Measurements from ENCODE around the gene TRIM14. TPM values are rescaled to one million over a fixed set of nuclear protein-coding genes. Genes with fewer than 3 reads are reported as not detected.

Gene TRIM14
- polyA plus RNA-seq, 3 donors: 23.0 to 30.6 (median 28.5) TPM

DNA sequence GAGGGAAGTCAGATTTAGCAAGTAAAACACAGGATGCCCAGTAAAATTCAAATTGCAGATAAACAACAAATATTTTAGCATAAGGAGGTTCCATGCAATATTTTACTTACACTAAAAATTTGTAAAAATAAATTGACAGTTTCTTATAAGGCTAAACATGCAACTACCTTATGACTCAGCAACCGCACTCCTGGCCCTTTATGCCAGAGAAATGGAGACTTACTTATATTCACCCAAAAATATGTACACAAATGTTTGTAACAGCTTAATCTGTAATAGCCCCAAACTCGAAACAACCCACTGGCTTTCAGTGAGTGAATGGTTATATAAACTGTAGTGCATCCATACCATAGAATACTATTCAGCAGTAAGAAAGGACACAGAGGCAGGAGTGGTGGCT, 28.6 kb upstream of the TRIM14 start:
- H3K27me3 Mint-ChIP-seq (ENCODE audit: low read depth in 3 of 3): peaks cover 0 to 1% (median 0%) of the 10 kb centered on the region in 3 donors
- no peaks in the 10 kb centered on the region for H3K9me3 ChIP-seq (replicated peaks in 1 of 2; ENCODE audit: control insufficient read depth in 1 of 2, insufficient read depth in 1 of 2, low read length in 2 of 2)
- no CpG with 5 or more reads among the region's 2 CpGs for WGBS (ENCODE audit: insufficient coverage)
- TF ChIP-seq, protein P1, sequence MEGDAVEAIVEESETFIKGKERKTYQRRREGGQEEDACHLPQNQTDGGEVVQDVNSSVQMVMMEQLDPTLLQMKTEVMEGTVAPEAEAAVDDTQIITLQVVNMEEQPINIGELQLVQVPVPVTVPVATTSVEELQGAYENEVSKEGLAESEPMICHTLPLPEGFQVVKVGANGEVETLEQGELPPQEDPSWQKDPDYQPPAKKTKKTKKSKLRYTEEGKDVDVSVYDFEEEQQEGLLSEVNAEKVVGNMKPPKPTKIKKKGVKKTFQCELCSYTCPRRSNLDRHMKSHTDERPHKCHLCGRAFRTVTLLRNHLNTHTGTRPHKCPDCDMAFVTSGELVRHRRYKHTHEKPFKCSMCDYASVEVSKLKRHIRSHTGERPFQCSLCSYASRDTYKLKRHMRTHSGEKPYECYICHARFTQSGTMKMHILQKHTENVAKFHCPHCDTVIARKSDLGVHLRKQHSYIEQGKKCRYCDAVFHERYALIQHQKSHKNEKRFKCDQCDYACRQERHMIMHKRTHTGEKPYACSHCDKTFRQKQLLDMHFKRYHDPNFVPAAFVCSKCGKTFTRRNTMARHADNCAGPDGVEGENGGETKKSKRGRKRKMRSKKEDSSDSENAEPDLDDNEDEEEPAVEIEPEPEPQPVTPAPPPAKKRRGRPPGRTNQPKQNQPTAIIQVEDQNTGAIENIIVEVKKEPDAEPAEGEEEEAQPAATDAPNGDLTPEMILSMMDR (IDR thresholded peaks at IDR 0.05): no peak
- H3K4me3 ChIP-seq (replicated peaks in 1 of 3; ENCODE audit: low read depth in 2 of 3, low read length in 3 of 3): no peak overlapping the region
- peaks cover 36 to 39% of the 10 kb centered on the region in 2 donors for H3K4me1 ChIP-seq (ENCODE audit: control insufficient read depth in 1 of 2, insufficient read depth in 2 of 2, low read length in 2 of 2)
- peak overlapping the region in 3 of 7 donors; percentile 57 to 96 (median 88) for H3K27ac Mint-ChIP-seq
- H3K36me3 Mint-ChIP-seq: peaks cover 14 to 35% of the 10 kb centered on the region in 2 donors
- H3K27ac ChIP-seq (ENCODE audit: low read depth in 1 of 2, low read length in 2 of 2): no peak overlapping the region
- peaks cover 0 to 6% of the 10 kb centered on the region in 2 donors for H3K36me3 ChIP-seq (replicated peaks in 1 of 2; ENCODE audit: control insufficient read depth in 1 of 2, insufficient read depth in 2 of 2, low read length in 2 of 2)
- H3K79me2 ChIP-seq (ENCODE audit: insufficient read depth, low read length): no peaks in the 10 kb centered on the region
- no peaks in the 10 kb centered on the region for H3K27me3 ChIP-seq (ENCODE audit: control insufficient read depth in 2 of 2, insufficient read depth in 2 of 2, low read length in 2 of 2)
- H3K4me3 Mint-ChIP-seq: no peak overlapping the region
- peaks cover 47% of the 10 kb centered on the region for H3K4me1 Mint-ChIP-seq
- H3K4me2 ChIP-seq (replicated peaks; ENCODE audit: extremely low read depth, low read length, poor library complexity, severe bottlenecking): no peak overlapping the region
- peaks cover 0 to 2% (median 0%) of the 10 kb centered on the region in 7 donors for H3K9me3 Mint-ChIP-seq
- no peak for DNase-seq
- H4K20me1 ChIP-seq (ENCODE audit: insufficient read depth, low read length): no peaks in the 10 kb centered on the region
- H2AFZ ChIP-seq (ENCODE audit: insufficient read depth, low read depth, low read length, poor library complexity, severe bottlenecking): no peak overlapping the region
- intact Hi-C loops (cut with micrococcal nuclease): no loop called here
- H3K9ac ChIP-seq (ENCODE audit: insufficient read depth, low read length, poor library complexity, severe bottlenecking): no peak overlapping the region

DNA sequence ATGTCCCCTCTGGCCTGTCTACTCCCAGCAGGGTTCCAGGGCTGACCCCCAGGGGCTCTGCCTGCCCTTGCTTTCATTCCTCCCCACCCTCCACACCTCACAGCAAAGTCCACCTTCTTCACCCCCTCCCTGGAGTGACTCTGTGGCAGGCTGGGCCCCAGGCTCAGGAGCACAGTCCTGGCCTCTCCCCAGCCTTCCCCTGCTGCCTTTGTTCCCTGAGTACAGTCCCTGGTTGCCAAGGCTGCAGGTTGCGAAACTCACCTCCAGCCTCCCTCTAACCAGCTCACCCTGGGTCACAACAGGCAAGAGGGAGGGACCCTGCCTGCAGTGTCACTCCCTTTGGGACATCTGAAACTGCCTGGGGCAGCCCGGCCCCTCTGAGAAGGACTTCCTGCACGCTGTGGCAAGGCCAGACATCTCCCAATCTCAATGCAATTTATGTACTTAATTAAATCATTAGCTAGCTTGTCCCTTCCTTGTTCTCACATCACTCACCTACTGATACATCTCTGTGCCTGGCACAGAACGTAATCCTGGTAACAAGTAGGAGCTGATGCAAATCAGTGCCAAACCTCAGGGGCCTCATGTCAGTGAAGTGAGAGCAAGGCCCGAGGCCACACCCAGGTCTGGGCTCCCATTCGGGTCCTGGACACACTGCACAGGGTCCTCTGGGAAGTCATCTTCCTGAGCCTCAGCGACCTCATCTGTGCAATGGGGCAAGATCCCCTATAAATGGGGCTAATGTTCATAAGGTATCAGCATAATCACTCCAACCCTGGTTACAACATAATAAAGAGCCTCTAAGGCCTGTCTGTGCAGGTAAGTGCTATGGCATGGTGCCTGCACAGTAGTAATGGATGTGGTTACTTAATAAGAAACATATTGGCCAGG, 27.3 kb upstream of the TRIM14 start:
- intact Hi-C loops (cut with micrococcal nuclease): no loop called here
- H3K27me3 ChIP-seq (ENCODE audit: control insufficient read depth in 2 of 2, insufficient read depth in 2 of 2, low read length in 2 of 2): no peaks in the 10 kb centered on the region
- no peaks in the 10 kb centered on the region for H3K79me2 ChIP-seq (ENCODE audit: insufficient read depth, low read length)
- no peaks in the 10 kb centered on the region for H4K20me1 ChIP-seq (ENCODE audit: insufficient read depth, low read length)
- WGBS (ENCODE audit: insufficient coverage): 33% methylated on average over 6 of the region's 7 CpGs
- peaks cover 51% of the 10 kb centered on the region for H3K4me1 Mint-ChIP-seq
- TF ChIP-seq, protein P1 (IDR thresholded peaks at IDR 0.05): no peak
- H3K27me3 Mint-ChIP-seq (ENCODE audit: low read depth in 3 of 3): no peaks in the 10 kb centered on the region
- H3K27ac Mint-ChIP-seq: peak overlapping the region; percentile 88 to 97 (median 95)
- H3K36me3 Mint-ChIP-seq: peaks cover 12 to 25% of the 10 kb centered on the region in 2 donors
- peak overlapping the region in 1 of 2 donors; percentile 68 for H3K4me3 Mint-ChIP-seq
- peaks cover 0 to 6% of the 10 kb centered on the region in 2 donors for H3K36me3 ChIP-seq (replicated peaks in 1 of 2; ENCODE audit: control insufficient read depth in 1 of 2, insufficient read depth in 2 of 2, low read length in 2 of 2)
- H3K4me2 ChIP-seq (replicated peaks; ENCODE audit: extremely low read depth, low read length, poor library complexity, severe bottlenecking): peak overlapping the region; percentile 28
- no peaks in the 10 kb centered on the region for H3K9me3 Mint-ChIP-seq
- peak overlapping the region; percentile 63 for H2AFZ ChIP-seq (ENCODE audit: insufficient read depth, low read depth, low read length, poor library complexity, severe bottlenecking)
- no peaks in the 10 kb centered on the region for H3K9me3 ChIP-seq (replicated peaks in 1 of 2; ENCODE audit: control insufficient read depth in 1 of 2, insufficient read depth in 1 of 2, low read length in 2 of 2)
- peak overlapping the region; percentile 51 for H3K9ac ChIP-seq (ENCODE audit: insufficient read depth, low read length, poor library complexity, severe bottlenecking)
- peak; percentile 81 to 84 (median 84) for DNase-seq
- peak overlapping the region; percentile 82 to 90 for H3K27ac ChIP-seq (ENCODE audit: low read depth in 1 of 2, low read length in 2 of 2)
- no peak overlapping the region for H3K4me3 ChIP-seq (replicated peaks in 1 of 3; ENCODE audit: low read depth in 2 of 3, low read length in 3 of 3)
- peaks cover 42 to 45% of the 10 kb centered on the region in 2 donors for H3K4me1 ChIP-seq (ENCODE audit: control insufficient read depth in 1 of 2, insufficient read depth in 2 of 2, low read length in 2 of 2)

Data from CD14-positive monocyte (primary cell).